Vagina (tissue), 2 donors: ENCODE data around the gene SH3RF1. TPM values are rescaled to one million over a fixed set of nuclear protein-coding genes. Genes with fewer than 3 reads are reported as not detected.
"Not testable (repeated sequence)": the region's sequence is repeated elsewhere in the genome, so short reads cannot be mapped to it uniquely, and the experiment has no call there.

Experiments
- DNase-seq, 2 donors: peaks; one replicate each; pipeline ENCODE4 v3.0.0-alpha.2; 2017; ENCODE audit errors: extremely low spot score in 2 of 2
- H3K27ac ChIP-seq: fragments of 200-600 bp; sonication (generic); one replicate; pipeline ENCODE4 v1.5.1; 2019
- H3K27me3 ChIP-seq: fragments of 200-600 bp; sonication (generic); one replicate; pipeline ENCODE4 v1.5.1; 2019
- H3K36me3 ChIP-seq, 2 donors: fragments of 200-600 bp; sonication (generic); one replicate each; pipeline ENCODE4 v1.5.1; 2017 to 2019
- H3K4me1 ChIP-seq: fragments of 200-600 bp; sonication (generic); one replicate; pipeline ENCODE4 v1.5.1; 2019
- H3K4me3 ChIP-seq, 2 donors: fragments of 200-600 bp; sonication (generic); 1 replicate in 1 of 2; 2 replicates in 1 of 2; pipeline ENCODE4 v1.5.1; 2016 to 2019
- H3K9me3 ChIP-seq: fragments of 200-600 bp; sonication (generic); one replicate; pipeline ENCODE4 v1.5.1; 2019
- POLR2A ChIP-seq, 2 donors: fragments of 450-650 bp; IDR thresholded peaks; one replicate each; pipeline ENCODE4 v1.6.1; 2017; ENCODE audit warnings: antibody characterized with exemption in 2 of 2, mild to moderate bottlenecking in 2 of 2, moderate library complexity in 2 of 2
- POLR2AphosphoS5 ChIP-seq, 2 donors: sonication (generic); formaldehyde crosslinking; IDR thresholded peaks; one replicate each; pipeline ENCODE4 v1.9.0; 2017; ENCODE audit warnings: antibody characterized with exemption in 2 of 2, mild to moderate bottlenecking in 2 of 2, low read depth in 1 of 2; ENCODE audit not compliant: insufficient read depth in 1 of 2
- intact Hi-C: fragments of 100-400 bp; cut with DNase I; formaldehyde crosslinking; loops from one replicate; pipeline ENCODE4 v1.15.1; 2023
- total RNA-seq: library from RNA; depleted of rRNA; stranded (reverse); fragments of >200 nt; gene quantifications from one replicate; pipeline ENCODE4 v1.2.3, GENCODE V29; 2016
- TF ChIP-seq, protein P1 (sequence below), 3 experiments: fragments of 450-650 bp in 2 of 3; fragments of 200-600 bp in 1 of 3; sonication (generic) in 1 of 3; IDR thresholded peaks; one replicate each; pipeline ENCODE4 v1.5.1; 2017 to 2019; ENCODE audit warnings: antibody characterized with exemption in 3 of 3, mild to moderate bottlenecking in 2 of 3, moderate library complexity in 2 of 3

The SH3RF1 gene
- total RNA-seq, 1 donor from 2014 or later = 16.0 TPM

DNA sequence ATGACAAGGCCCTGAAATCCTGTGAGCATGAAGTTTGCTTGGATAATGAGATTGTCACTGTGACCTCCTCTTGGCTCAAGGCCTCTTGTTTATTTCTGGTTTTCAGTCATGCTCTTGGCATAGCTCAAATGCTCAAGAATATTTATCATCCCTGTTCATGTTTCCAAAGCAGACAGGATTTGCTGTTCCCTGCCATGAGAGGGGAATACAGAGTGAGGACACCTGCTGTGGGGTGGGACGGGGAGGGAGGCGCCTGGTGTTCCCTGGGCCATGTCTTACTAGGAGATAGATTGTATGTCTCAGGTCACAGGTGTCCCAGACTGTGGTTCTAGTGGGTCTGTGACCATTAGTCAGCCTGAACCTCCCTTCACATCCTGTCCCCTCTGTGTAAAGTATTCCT is 34.9 kb upstream of the SH3RF1 start:
- Histone ChIP-seq H3K36me3 (no peaks in the 10 kb centered on the region), H3K27ac (no peak overlapping the region), H3K4me1 (no peaks in the 10 kb centered on the region), H3K27me3 (no peaks in the 10 kb centered on the region), H3K4me3 (no peak overlapping the region), H3K9me3 (no peaks in the 10 kb centered on the region)
- no peak for TF ChIP-seq POLR2AphosphoS5 (IDR thresholded peaks at IDR 0.05; ENCODE audit: insufficient read depth in 1 of 2, low read depth in 1 of 2)
- no peak for TF ChIP-seq POLR2A (IDR thresholded peaks at IDR 0.05)
- TF ChIP-seq, protein P1, sequence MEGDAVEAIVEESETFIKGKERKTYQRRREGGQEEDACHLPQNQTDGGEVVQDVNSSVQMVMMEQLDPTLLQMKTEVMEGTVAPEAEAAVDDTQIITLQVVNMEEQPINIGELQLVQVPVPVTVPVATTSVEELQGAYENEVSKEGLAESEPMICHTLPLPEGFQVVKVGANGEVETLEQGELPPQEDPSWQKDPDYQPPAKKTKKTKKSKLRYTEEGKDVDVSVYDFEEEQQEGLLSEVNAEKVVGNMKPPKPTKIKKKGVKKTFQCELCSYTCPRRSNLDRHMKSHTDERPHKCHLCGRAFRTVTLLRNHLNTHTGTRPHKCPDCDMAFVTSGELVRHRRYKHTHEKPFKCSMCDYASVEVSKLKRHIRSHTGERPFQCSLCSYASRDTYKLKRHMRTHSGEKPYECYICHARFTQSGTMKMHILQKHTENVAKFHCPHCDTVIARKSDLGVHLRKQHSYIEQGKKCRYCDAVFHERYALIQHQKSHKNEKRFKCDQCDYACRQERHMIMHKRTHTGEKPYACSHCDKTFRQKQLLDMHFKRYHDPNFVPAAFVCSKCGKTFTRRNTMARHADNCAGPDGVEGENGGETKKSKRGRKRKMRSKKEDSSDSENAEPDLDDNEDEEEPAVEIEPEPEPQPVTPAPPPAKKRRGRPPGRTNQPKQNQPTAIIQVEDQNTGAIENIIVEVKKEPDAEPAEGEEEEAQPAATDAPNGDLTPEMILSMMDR (IDR thresholded peaks at IDR 0.05) = no peak
- intact Hi-C loops = no loop called here
- DNase-seq = no peak

DNA sequence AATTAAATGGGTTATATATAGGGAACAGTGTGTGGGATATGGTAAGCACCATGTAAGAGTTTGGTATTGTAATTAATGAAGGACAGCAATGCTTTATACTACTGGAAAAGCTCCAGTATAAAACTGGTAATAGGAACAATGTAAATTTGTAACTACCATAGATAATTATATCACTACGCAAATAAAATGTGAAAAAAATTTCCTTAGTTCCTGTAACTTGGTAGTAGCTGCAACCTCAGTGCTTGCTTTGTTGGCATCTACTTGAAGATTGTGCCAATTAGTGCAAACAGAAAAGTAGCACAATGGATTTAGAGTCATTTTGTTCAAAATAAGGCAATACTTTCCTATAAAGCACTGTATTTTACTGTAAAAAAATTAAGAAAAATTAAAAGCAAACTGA is 34.4 kb upstream of the SH3RF1 start:
- Histone ChIP-seq H3K4me1 (no peaks in the 10 kb centered on the region), H3K36me3 (no peaks in the 10 kb centered on the region), H3K27ac (no peak overlapping the region), H3K4me3 (no peak overlapping the region), H3K9me3 (no peaks in the 10 kb centered on the region), H3K27me3 (no peaks in the 10 kb centered on the region)
- intact Hi-C loops = no loop called here
- DNase-seq = no peak
- TF ChIP-seq POLR2A (IDR thresholded peaks at IDR 0.05) (no peak), POLR2AphosphoS5 (IDR thresholded peaks at IDR 0.05; ENCODE audit: insufficient read depth in 1 of 2, low read depth in 1 of 2) (no peak)
- TF ChIP-seq, protein P1 (IDR thresholded peaks at IDR 0.05) = no peak

DNA sequence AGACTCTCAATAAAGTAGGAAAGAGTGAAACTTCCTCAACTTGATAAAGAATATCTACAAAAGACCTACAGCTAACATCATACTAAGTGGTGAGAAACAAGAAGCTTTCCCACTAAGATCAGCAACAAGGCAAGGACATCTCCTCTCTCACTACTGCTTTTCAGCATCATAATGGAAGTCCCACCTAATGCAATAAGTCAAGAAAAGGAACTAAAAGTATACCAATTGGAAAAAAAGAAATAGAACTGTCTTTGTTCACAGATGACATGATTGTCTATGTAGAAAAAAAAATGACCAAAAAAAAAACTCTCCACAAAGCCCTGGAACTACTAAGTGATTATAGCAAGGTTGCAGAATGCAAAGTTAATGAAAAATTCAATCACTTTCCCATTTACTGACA is 25.1 kb upstream of the SH3RF1 start:
- DNase-seq = no peak
- Histone ChIP-seq H3K9me3 (no peaks in the 10 kb centered on the region), H3K4me3 (no peak overlapping the region), H3K27me3 (no peaks in the 10 kb centered on the region), H3K4me1 (no peaks in the 10 kb centered on the region), H3K27ac (no peak overlapping the region), H3K36me3 (no peaks in the 10 kb centered on the region)
- intact Hi-C loops = no loop called here
- no peak for TF ChIP-seq POLR2AphosphoS5 (IDR thresholded peaks at IDR 0.05; ENCODE audit: insufficient read depth in 1 of 2, low read depth in 1 of 2)
- TF ChIP-seq, protein P1 (IDR thresholded peaks at IDR 0.05) = no peak

DNA sequence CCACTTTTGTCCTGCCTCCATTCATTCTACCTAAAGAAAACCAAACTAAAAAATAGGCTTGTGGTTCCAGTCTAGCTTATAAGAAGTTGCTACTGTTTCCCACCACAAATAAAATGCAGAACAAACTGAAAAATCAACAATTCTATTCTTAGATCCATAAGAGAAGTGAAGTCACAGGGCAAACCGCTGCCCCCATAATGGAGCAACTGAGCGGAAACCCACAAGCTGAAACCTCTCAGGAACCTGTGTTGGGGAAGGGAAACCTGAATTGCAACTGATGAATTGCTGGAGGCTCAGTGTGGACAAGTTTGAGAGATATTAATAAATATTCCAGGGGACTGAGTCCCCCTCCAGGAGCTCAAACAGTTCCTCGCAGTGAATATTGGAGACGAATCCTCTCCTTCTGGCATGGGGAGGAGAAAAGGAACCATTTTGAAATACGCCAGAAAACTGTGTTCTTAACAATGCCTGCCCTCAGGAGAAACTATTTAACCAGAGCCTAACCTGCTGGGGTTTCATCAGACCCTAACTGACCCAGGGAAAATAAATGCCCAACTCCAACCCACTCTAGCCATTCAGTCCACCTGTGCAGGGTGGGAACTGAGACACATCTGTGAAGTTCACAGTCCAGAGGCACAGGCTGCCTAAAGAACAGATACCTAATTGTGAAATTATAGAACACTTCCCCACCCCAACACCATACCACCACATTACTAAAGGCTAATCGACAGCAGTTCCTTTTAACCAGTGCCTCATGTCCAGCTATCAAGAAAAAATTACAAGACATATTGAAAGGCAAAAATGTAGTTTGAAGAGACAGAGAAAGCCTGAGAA is 22.8 kb upstream of the SH3RF1 start:
- no peaks in the 10 kb centered on the region for H3K36me3 ChIP-seq
- intact Hi-C loops = no loop called here
- TF ChIP-seq POLR2AphosphoS5 (IDR thresholded peaks at IDR 0.05; ENCODE audit: insufficient read depth in 1 of 2, low read depth in 1 of 2) = no peak
- H3K27ac ChIP-seq = no peak overlapping the region
- no peak overlapping the region for H3K4me3 ChIP-seq
- no peaks in the 10 kb centered on the region for H3K27me3 ChIP-seq
- no peaks in the 10 kb centered on the region for H3K4me1 ChIP-seq
- DNase-seq = no peak
- no peaks in the 10 kb centered on the region for H3K9me3 ChIP-seq

DNA sequence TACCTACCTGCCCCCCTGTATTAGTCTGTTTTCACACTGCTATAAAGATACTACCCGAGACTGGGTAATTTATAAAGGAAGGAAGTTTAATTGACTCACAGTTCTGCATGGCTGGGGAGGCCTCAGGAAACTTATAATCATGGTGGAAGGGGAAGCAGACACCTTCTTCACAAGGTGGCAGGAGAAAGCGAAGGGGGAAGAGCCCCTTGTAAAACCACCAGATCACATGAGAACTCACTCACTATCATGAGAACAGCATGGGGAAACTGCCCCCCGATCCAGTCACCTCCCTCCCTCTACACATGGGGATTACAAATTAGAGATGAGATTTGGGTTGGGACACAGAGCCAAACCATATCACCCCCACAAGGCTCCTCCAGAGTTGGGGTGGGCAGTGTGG is 17.2 kb upstream of the SH3RF1 start:
- H3K4me3 ChIP-seq, H3K9me3 ChIP-seq, intact Hi-C loops, H3K27ac ChIP-seq, DNase-seq, H3K4me1 ChIP-seq, H3K36me3 ChIP-seq, H3K27me3 ChIP-seq: not testable (repeated sequence)

DNA sequence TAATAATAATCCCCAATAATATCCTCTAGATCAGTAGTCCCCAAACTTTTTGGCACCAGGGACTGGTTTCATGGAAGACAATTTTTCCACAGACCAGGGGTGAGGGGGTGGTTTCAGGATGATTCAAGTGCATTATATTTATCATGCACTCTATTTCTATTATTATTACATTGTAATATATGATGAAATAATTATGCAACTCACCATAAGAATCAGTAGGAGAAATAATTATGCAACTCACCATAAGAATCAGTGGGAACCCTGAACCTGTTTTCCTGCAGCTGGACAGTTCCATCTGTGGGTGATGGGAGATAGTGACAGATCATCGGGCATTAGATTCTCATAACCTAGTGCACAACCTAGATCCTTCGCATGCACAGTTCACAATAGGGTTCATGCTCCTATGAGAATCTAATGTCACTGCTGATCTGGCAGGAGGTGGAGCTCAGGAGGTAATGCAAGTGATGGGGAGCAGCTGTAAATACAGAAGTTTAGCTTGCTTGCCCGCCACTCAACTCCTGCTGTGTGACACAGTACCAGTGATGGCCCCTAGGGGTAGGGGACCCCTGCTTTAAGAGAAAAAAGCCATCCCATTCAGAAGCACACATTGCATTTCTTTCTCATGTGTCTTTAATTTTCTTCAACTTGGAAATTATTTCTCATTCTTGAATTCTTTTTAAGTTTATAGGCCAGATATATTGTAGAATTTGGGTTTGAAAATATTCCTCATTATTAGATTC is 16.0 kb upstream of the SH3RF1 start:
- Histone ChIP-seq H3K4me3 (no peak overlapping the region), H3K4me1 (no peaks in the 10 kb centered on the region), H3K27ac (no peak overlapping the region), H3K27me3 (no peaks in the 10 kb centered on the region), H3K36me3 (no peaks in the 10 kb centered on the region), H3K9me3 (no peaks in the 10 kb centered on the region)
- intact Hi-C loops = no loop called here
- no peak for DNase-seq
- TF ChIP-seq POLR2A (IDR thresholded peaks at IDR 0.05) (no peak), POLR2AphosphoS5 (IDR thresholded peaks at IDR 0.05; ENCODE audit: insufficient read depth in 1 of 2, low read depth in 1 of 2) (no peak)
- TF ChIP-seq, protein P1 (IDR thresholded peaks at IDR 0.05) = no peak
